ENCODE results near the gene B3GNT3. TPM values are rescaled to one million over a fixed set of nuclear protein-coding genes. Genes with fewer than 3 reads are reported as not detected.

B3GNT3 gene, protein sequence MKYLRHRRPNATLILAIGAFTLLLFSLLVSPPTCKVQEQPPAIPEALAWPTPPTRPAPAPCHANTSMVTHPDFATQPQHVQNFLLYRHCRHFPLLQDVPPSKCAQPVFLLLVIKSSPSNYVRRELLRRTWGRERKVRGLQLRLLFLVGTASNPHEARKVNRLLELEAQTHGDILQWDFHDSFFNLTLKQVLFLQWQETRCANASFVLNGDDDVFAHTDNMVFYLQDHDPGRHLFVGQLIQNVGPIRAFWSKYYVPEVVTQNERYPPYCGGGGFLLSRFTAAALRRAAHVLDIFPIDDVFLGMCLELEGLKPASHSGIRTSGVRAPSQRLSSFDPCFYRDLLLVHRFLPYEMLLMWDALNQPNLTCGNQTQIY
- total RNA-seq (5.7 TPM), polyA plus RNA-seq (6.5 TPM)

DNA sequence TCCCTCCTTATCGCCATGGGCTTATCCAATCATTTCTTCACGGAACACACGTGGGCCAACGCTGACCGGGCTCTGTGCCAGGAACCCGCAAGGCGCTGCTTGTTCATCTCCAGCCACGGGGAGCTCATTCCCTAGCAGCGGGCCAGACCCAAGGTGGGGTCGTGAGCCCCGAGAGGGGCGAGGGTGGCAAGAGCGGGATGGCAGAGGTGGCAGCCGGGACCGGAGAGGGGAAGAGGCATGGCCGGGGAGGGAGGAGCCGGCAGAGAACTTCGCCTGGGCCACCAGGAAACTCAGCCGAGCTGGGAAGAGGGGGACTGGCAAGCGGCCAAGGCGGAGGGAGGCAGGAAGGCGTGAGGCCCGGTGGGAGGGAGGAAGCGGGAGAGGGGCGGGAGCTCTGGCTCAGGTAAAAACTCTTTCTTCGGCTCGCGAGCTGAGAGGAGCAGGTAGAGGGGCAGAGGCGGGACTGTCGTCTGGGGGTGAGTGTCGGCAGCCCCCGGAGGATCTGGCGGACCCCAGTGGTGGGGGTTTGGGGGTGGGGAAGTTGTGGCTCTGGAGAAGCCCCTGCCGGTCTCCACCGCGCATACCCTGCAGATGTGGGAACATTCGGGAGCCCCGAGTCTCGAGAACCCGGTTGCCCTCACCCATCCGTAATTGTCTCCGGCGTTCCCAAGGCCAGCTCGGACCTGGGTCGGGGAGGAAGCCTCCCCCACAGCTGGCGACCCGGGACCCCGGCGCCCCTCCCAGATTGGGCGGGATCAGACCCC is at the start of gene B3GNT3:
Gene B3GNT3 (plus strand): TSS at position 408 of the 764 bp plus-strand sequence. CDS start 12,670 bp downstream, outside the sequence.
- Histone ChIP-seq H3K4me3 (ENCODE audit: low read depth, low read length) (peak within 1 kb of the TSS; percentile 26), H3K4me1 (ENCODE audit: insufficient read depth) (peaks cover 1% of the 10 kb centered on the region), H3K36me3 (ENCODE audit: insufficient read depth) (no peaks in the 10 kb centered on the region), H3K27ac (ENCODE audit: low read depth) (peak within 1 kb of the TSS; percentile 53)
- DNase-seq (ENCODE audit: extremely low spot score) = no peak
- WGBS = 8% methylated on average over 50 of the region's 50 CpGs

DNA sequence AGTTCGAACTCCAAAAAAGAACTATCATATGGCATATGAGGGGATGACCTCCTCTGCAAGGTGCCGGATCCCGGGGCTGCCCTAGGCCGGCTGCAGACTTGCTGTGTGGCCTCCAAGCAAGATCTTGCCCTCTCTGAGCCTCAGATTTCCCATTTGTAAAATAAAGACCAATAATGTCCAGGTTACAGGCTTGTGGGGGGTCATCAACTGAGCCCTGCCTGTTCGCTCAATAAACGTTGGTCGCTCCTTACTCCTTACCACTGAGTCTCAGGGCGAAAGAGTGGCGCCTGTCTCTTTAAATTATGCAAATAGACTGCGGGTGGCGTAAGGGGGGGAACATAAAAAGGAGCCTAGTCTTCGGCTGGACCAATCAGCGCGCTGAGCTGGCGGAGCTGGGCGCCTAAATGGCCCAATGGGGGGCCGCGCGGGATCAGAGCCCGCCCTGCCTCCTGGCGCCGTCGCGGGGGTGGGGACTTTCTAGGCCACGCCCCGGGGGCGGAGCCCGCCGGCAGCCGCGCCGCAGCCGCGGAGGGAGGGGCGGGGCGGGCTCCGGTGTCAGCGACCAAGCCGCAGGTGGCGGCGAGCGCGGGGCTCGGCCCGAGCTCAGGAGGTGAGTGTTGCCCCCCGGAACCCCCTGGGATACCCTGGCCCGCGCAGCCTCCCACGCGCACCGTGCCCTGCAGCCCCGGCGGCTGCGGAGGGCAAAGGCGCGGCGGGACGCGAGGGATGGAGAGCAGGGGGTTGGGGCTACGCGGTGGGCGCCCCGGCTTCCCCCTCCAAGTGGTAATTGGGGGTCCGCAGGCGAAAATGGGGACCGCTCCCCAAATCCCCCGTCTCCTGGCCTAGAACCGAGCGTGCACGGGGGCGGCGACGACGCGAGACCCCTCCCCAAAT is 47.5 kb upstream of the B3GNT3 start:
- 6% methylated on average over 74 of the region's 75 CpGs for WGBS
- peak overlapping the region; percentile 43 for H3K4me3 ChIP-seq (ENCODE audit: low read depth, low read length)
- no peak overlapping the region for H3K27ac ChIP-seq (ENCODE audit: low read depth)
- peak; percentile 75 for DNase-seq (ENCODE audit: extremely low spot score)
- H3K4me1 ChIP-seq (ENCODE audit: insufficient read depth) = no peaks in the 10 kb centered on the region
- no peaks in the 10 kb centered on the region for H3K36me3 ChIP-seq (ENCODE audit: insufficient read depth)

DNA sequence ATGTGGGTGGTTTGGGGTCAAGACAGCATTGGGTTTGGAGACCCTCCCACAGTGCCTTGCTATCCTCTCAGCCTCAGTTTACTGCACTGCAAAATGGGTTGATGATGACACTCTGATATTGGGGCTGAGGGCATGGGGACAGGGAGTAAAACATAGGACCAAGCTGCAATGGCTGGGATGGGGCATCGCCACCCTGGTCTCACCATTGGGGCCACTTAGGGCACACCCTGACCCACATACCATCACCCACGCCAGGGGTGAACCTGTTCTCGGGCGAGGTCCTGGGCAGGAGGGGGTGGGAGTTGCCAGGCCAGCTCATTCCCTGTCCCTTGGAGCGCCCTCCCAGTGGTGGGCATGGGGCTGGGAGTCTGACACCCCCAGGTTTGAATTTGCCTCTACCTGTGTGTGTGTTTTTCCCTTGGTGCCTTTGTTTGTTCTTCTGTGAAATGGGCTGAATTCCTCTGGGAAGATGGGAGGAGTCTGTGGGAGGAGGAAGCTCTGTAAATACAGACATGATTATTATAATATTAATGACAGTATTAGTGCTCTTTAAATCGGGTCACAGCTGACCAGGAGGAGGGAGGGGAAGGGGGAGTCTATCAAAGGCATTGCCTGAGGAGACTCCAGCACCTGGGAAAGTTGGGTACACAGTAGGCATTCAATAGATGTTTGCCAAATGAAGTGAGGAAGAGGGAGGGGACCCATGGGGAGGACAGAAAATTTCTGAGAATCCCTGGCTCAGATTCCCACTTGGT is 45.9 kb upstream of the B3GNT3 start:
- 74% methylated on average over 6 of the region's 6 CpGs for WGBS
- no peak for DNase-seq (ENCODE audit: extremely low spot score)
- H3K36me3 ChIP-seq (ENCODE audit: insufficient read depth) = no peaks in the 10 kb centered on the region
- no peak overlapping the region for H3K27ac ChIP-seq (ENCODE audit: low read depth)
- no peaks in the 10 kb centered on the region for H3K4me1 ChIP-seq (ENCODE audit: insufficient read depth)
- no peak overlapping the region for H3K4me3 ChIP-seq (ENCODE audit: low read depth, low read length)

DNA sequence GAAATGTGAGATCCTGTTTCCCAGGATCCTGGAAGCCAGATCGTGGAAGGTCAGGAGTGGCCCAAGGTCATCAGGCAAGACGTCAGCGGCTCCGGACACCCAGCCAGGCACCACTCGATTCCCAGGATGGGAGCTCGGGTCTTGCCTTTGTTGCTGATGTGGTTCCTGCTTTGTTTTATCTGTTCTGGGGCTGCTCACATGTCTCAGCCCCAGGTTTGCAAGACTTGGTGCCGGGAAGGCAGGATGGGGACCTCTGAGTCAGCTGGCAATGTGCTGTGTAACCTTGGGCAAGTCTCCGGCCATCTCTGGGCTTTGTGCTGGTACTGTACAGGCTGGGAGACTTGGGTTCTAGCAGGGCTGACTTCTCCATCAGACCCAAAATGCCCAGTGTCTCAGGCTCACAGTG is 45.0 kb upstream of the B3GNT3 start:
- H3K4me1 ChIP-seq (ENCODE audit: insufficient read depth) = no peaks in the 10 kb centered on the region
- no peak overlapping the region for H3K4me3 ChIP-seq (ENCODE audit: low read depth, low read length)
- no peak for DNase-seq (ENCODE audit: extremely low spot score)
- no peak overlapping the region for H3K27ac ChIP-seq (ENCODE audit: low read depth)
- WGBS = 30% methylated on average over 8 of the region's 8 CpGs
- no peaks in the 10 kb centered on the region for H3K36me3 ChIP-seq (ENCODE audit: insufficient read depth)

DNA sequence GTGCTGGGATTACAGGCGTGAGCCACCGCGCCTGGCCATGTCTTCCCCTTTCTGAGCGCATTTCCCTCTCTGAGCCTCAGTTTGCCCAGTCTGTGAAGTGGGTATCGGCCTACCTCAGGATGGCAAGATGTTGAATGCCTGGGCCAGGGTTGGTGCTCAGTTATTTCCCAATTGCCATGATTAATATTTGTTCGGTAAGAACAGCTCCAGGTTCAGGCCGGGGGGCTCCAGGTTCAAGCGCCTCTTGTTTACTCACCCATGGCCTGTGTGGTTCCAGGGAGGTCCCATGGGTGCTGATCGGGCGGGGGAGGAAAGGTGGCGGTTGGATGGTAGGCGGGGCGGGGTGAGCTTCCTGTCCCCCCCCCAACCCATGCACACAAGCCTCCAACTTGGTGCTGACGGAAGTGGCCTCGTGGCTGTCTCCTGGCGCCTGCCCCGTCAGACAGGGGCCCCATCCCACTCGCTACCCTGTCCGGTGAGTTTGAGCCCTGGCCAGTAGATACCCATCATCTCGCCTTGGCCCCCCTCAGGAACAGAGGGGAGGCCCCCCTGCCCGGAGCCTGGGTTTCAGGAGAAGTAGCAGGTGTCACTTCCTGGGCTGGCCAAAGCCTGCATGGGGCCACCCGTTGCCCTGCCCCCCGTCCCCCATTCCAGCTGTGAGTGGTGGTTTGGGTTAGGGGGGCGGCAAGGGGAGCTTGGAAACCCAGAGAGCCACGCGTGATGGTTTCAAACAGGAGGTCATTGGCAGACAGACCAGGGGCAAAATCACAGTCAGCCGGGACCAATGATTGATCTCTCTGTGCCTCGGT is 43.6 kb upstream of the B3GNT3 start, which contains the start of gene FCHO1:
Gene FCHO1 (plus strand): TSS at position 375 of the 809 bp plus-strand sequence. CDS start 3,688 bp downstream, outside the sequence.
- WGBS = 57% methylated on average over 28 of the region's 28 CpGs
- no peak for DNase-seq (ENCODE audit: extremely low spot score)
- Histone ChIP-seq H3K27ac (ENCODE audit: low read depth) (no peak within 1 kb of the TSS), H3K4me1 (ENCODE audit: insufficient read depth) (no peaks in the 10 kb centered on the region), H3K36me3 (ENCODE audit: insufficient read depth) (no peaks in the 10 kb centered on the region), H3K4me3 (ENCODE audit: low read depth, low read length) (no peak within 1 kb of the TSS)

DNA sequence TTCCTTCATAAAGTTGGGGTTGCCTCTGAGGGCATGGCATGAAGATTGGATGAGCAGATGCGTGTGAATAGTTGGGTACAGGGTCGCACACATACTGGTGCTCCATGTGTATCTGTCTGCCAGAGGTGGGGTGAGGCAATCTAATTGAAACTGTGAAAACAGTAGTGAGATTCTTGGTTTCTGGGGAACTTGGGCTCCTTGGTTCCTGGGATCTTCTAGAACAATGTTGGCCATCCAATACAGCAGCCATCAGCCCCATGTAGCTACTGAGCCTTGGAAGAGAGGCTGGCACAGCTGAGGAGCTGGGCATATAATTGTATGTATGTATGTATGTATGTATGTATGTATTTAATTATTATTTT is 43.0 kb upstream of the B3GNT3 start:
- no peak overlapping the region for H3K27ac ChIP-seq (ENCODE audit: low read depth)
- 70% methylated on average over 2 of the region's 2 CpGs for WGBS
- no peaks in the 10 kb centered on the region for H3K36me3 ChIP-seq (ENCODE audit: insufficient read depth)
- no peak overlapping the region for H3K4me3 ChIP-seq (ENCODE audit: low read depth, low read length)
- no peak for DNase-seq (ENCODE audit: extremely low spot score)
- H3K4me1 ChIP-seq (ENCODE audit: insufficient read depth) = no peaks in the 10 kb centered on the region

DNA sequence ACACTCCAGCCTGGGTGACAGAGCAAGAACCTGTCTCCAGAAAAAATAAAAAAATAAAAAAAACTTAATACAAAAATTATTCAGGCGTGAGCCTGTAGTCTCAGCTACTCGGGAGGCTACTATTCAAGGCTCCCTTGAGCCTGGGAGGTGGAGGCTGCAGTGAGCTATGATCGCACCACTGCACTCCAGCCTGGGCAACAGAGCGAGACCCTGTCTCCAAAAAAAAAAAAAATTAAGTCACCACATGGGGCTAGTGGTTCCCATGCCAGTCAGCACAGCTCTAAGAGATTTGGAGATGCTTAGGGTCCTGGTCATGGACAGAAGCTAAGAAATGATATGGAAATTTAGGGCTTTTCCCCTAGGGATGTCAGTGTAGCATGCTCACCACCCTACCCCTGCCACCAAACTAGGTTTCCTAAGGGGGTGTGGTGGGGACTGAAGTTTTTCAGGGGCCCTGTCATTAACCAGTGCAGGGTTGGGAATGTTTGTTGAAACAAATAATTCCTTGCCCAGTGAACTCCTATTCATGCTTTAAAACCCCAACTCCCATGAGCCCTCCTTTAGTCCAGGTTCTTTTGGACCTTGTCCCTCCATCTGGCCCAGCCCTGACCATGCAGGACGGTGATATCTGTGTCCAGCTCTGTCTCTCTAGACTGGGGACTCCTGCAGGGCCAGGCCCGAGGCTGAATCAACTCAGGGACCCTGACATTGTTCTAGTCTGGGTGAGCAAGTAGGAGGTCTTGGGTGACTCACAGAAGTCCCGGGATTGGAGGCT is 41.9 kb upstream of the B3GNT3 start:
- Histone ChIP-seq H3K27ac (ENCODE audit: low read depth) (no peak overlapping the region), H3K4me1 (ENCODE audit: insufficient read depth) (no peaks in the 10 kb centered on the region), H3K36me3 (ENCODE audit: insufficient read depth) (no peaks in the 10 kb centered on the region), H3K4me3 (ENCODE audit: low read depth, low read length) (no peak overlapping the region)
- 83% methylated on average over 7 of the region's 7 CpGs for WGBS
- no peak for DNase-seq (ENCODE audit: extremely low spot score)

DNA sequence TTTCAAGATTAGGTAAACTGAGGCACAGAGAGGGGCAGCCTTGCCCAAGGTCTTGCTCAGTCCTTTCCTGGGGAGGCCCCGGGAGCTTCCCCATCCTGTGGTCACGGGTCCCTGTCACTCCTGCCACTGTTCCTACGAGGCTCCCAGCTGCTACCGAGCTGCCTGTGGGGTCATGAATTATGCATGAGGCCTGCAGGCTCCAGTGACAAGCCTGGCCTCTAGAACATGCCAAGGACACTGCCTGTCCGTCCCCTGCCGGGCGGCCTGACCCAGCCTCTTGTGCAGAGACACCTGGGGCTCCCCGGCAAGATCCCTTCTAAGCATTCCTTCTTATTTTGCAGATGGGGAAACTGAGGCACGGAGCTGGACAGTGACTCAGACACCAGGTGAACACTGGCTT is 41.0 kb upstream of the B3GNT3 start:
- 61% methylated on average over 9 of the region's 9 CpGs for WGBS
- no peak overlapping the region for H3K4me3 ChIP-seq (ENCODE audit: low read depth, low read length)
- no peak overlapping the region for H3K27ac ChIP-seq (ENCODE audit: low read depth)
- no peak for DNase-seq (ENCODE audit: extremely low spot score)
- H3K4me1 ChIP-seq (ENCODE audit: insufficient read depth) = no peaks in the 10 kb centered on the region
- no peaks in the 10 kb centered on the region for H3K36me3 ChIP-seq (ENCODE audit: insufficient read depth)

DNA sequence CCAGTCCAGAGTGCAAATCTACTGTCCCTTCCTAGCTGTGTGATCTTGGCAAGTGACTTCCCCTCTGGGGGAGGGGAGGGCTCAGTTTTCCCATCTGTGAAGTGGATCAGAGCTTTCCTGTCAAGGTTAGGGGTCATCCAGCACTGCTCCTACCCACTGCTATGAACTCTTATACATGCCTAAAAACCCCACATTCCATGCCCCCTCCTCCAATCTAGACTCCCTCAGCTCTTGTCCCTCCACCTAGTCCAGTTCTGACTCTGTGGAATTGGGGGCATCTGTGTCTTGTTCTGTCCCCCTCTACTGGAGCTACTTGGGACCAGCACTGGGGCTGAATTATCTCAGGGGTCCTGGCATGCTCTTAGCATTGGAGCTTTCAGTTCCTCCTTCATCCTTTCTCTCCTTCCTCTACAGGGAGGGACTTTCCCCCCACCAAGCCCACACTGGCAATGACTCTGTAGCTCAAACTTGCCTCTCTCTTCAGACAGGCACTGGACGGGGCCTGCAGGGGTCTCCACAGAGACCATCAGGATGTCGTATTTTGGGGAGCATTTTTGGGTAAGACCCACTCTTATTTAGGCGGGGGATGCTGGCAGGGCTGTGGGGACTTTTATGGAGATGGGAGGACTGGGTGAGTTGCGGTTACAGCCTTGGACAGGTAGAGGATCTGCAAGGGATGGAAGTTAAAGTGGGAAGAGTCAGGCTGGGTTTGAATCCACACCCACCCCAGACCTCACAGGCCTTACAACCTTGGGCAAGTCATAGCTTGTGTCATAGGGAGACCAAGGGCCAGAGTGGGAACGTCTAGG is 40.1 kb upstream of the B3GNT3 start:
- no peaks in the 10 kb centered on the region for H3K36me3 ChIP-seq (ENCODE audit: insufficient read depth)
- no peaks in the 10 kb centered on the region for H3K4me1 ChIP-seq (ENCODE audit: insufficient read depth)
- no peak for DNase-seq (ENCODE audit: extremely low spot score)
- H3K27ac ChIP-seq (ENCODE audit: low read depth) = no peak overlapping the region
- H3K4me3 ChIP-seq (ENCODE audit: low read depth, low read length) = no peak overlapping the region
- 74% methylated on average over 5 of the region's 5 CpGs for WGBS

DNA sequence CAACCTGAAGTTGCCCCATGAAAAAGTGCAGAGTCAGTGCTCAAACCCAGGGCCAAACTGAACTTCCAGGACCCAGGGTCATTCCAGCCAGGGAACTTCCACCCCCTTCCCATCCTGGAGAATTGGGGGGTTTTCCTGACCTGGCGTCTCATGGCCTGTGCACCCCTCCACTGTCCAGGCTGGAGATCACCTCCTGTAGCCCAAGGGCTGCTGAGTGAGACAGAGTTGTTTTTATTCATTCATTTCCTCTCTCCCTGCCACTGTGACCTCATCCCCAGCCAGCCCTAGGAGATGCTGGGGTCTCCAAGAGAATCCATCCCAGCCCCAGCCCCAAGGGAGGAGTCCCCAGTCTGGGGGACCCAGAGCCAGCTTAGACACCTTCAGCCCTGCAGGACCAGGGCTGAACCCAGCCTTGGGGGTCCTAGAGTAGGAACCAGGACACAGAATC is 39.5 kb upstream of the B3GNT3 start:
- no peak overlapping the region for H3K4me3 ChIP-seq (ENCODE audit: low read depth, low read length)
- no peak overlapping the region for H3K27ac ChIP-seq (ENCODE audit: low read depth)
- H3K36me3 ChIP-seq (ENCODE audit: insufficient read depth) = no peaks in the 10 kb centered on the region
- WGBS = 81% methylated on average over 1 of the region's 1 CpG
- H3K4me1 ChIP-seq (ENCODE audit: insufficient read depth) = no peaks in the 10 kb centered on the region
- no peak for DNase-seq (ENCODE audit: extremely low spot score)

DNA sequence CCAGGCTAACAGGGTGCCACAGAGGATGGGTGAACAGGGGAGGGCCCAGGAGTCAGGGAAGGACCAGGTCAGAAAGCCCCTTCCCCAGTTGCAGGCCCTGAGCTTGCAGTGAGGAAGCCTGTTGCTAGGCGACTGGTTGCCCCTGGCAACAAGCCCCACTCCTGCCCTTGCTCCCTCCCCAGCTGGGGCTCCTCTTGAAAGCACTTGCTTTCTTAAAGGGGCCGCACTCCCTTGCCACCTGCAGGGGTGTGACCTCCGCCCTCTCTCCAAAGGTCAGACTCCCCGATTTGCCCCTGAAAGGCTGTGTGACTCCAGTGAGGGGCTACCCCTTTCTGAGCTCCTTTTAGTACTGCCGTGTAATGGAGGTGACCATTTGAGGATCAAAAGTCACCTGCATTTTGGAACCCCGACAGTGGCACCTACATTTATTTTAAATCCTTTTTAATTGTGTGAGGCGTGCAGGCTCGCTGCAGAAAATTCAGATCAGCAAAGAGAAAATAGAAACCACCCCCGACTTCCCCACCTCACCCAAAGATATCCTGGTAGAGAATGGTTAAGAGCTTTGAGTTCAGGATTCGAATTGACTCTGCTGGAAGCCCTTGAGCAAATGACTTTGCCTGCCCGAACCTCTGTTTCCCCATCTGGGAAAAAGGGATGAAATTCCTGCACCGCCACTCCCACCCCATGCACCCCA is 38.8 kb upstream of the B3GNT3 start:
- WGBS = 56% methylated on average over 12 of the region's 12 CpGs

More for the DNA sequence above, 38.8 kb upstream of the B3GNT3 start:
- Histone ChIP-seq H3K4me3 (ENCODE audit: low read depth, low read length) (no peak overlapping the region), H3K36me3 (ENCODE audit: insufficient read depth) (no peaks in the 10 kb centered on the region), H3K4me1 (ENCODE audit: insufficient read depth) (no peaks in the 10 kb centered on the region), H3K27ac (ENCODE audit: low read depth) (no peak overlapping the region)
- no peak for DNase-seq (ENCODE audit: extremely low spot score)

Measured in urinary bladder (tissue), 4 donors.